Heart right ventricle (tissue), 16 donors: Measurements from ENCODE around the gene CCDC50. TPM values are rescaled to one million over a fixed set of nuclear protein-coding genes. Genes with fewer than 3 reads are reported as not detected.
A peak's percentile ranks its signal among the peaks of the same experiment; 100 is the strongest.

Experiments used
- ATAC-seq, 8 donors: fragments of 200-7000 bp; cut with Tn5 transposase; one replicate each; pipeline ENCODE4 v1.9.1; 2020; ENCODE audit warnings: mild to moderate bottlenecking in 8 of 8, moderate library complexity in 8 of 8, moderate number of reproducible peaks in 1 of 8
- DNase-seq, 2 donors: peaks; one replicate each; pipeline ENCODE4 v3.0.0-alpha.2; 2020
- H3K27ac ChIP-seq, 10 donors: fragments of 200-600 bp; sonication (generic) in 2 of 10; one replicate each; pipeline versions ENCODE4 v1.5.0 to v1.8.0; 2020 to 2022; ENCODE audit warnings: mild to moderate bottlenecking in 3 of 10
- H3K27me3 ChIP-seq, 7 donors: fragments of 200-600 bp; one replicate each; pipeline ENCODE4 v1.8.0; 2021 to 2022; ENCODE audit warnings: mild to moderate bottlenecking in 2 of 7
- H3K36me3 ChIP-seq, 9 donors: fragments of 200-600 bp; sonication (generic) in 1 of 9; one replicate each; pipeline versions ENCODE4 v1.5.0 to v1.8.0; 2020 to 2022; ENCODE audit warnings: mild to moderate bottlenecking in 2 of 9
- H3K4me1 ChIP-seq, 9 donors: fragments of 200-600 bp; sonication (generic) in 1 of 9; one replicate each; pipeline versions ENCODE4 v1.5.0 to v1.8.0; 2020 to 2022; ENCODE audit warnings: mild to moderate bottlenecking in 4 of 9
- H3K4me3 ChIP-seq, 10 donors: fragments of 200-600 bp; sonication (generic) in 2 of 10; one replicate each; pipeline versions ENCODE4 v1.5.0 to v1.8.0; 2020 to 2022; ENCODE audit warnings: mild to moderate bottlenecking in 7 of 10, moderate library complexity in 2 of 10
- H3K9me3 ChIP-seq, 11 donors: fragments of 200-600 bp in 10 of 11; sonication (generic) in 2 of 11; one replicate each; pipeline versions ENCODE4 v1.5.0 to v1.8.0; 2013 to 2022; ENCODE audit warnings: mild to moderate bottlenecking in 2 of 11, control low read depth in 1 of 11, moderate library complexity in 1 of 11
- WGBS, 2 donors: extraction: QIAGEN DNeasy Blood & Tissue Kit; methylation state at CpG; one replicate each; pipeline ENCODE4 v1.1.7; 2013; ENCODE audit warnings: inconsistent platforms in 1 of 2; 5-methylcytosine and 5-hydroxymethylcytosine counted together
- intact Hi-C, 10 donors: fragments of 100-400 bp; cut with DNase I; formaldehyde crosslinking; loops; one replicate each; pipeline versions ENCODE4 v1.11.1 to v1.14.2; 2022
- polyA plus RNA-seq, 2 donors: library from polyadenylated mRNA; stranded (reverse); fragments of 200-250 nt; gene quantifications; one replicate each; pipeline ENCODE4 v1.2.3, GENCODE V29; 2013
- total RNA-seq, 10 donors: library from RNA; stranded (reverse); fragmentation: NEBNext Ultra II Directional in 3 of 10; extraction: Animal tissue kit (Norgen Biotek cat#: 25700) in 3 of 10; gene quantifications; one replicate each; pipeline versions ENCODE4 v1.2.1 to v1.2.4, GENCODE V29; 2021 to 2023
- TF ChIP-seq, protein P1 (sequence below), 9 donors: fragments of 200-600 bp; sonication (generic) in 2 of 9; IDR thresholded peaks; one replicate each; pipeline versions ENCODE4 v1.5.0 to v1.8.0; 2021 to 2022; ENCODE audit warnings: antibody characterized with exemption in 9 of 9, mild to moderate bottlenecking in 5 of 9, moderate library complexity in 1 of 9
- donor health status: Arrhythmogenic right ventricular cardiomyopathy.
- donor health status: ischemic (EF 13 %, LVEDD 7.1; RV severe dilation, severe dysfunction).
- donor health status: healthy with polysubstance abuse.
- donor health status: DM: no; HTN: yes; CAD: no.
- donor health status: DM: no; HTN: no; CAD: no.
- donor health status: ischemic (EF 25% LVEDD 6.9; RV normal size, moderate dysfunction).
- donor health status: ischemic (EF 25% LVEDD 5.7; RV mildly dilated, moderate dysfunction).
- donor health status: healthy.
- donor health status: DM: yes; HTN: yes; CAD: no.
- donor health status: Ischemic cardiomyopathy.
- donor health status: ischemic (EF 35%, LVEDD 5.7; RV mildly dilated, moderate dysfunction).
- donor health status: nonischemic (EF 11% LVEDD 7.7; RV severe dilation, severe dysfunction).
- donor health status: DM: yes; HTN: yes; CAD: no.
- donor health status: PGD.
- donor health status: ischemic (EF 29% LVEDD 5.4; RV normal size, mild dysfunction).
- donor health status: nonischemic (EF 23%, LVEDD 6.1; RV moderate dilation, normal function).

Gene CCDC50
- total and polyA plus RNA-seq, 12 donors = 14.3 to 58.8 (median 51.0) TPM

DNA sequence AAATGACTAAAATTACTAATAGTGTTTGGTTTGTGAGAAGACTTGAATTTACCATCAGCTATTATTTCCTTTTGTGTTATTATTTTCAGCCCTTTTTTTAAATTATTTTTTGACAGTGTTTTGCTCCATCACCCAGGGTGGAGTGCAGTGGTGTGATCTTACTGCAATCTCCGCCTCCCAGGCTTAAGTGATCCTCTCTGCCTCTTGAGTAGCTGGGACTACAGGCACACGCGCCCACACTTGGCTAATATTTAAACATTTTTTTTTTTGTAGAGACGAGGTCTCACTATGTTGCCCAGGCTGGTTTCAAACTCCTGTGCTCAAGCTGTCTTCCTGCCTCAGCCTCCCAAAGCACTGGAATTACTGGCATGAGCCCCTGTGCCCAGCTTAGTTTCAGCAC is 32.8 kb downstream of the CCDC50 start:
- DNase-seq (no peak), ATAC-seq (no peak)
- intact Hi-C loops = loop anchor here in 1 of 10 donors (5.0 kb wide), 1 partner anchor 35 kb away; the partner anchor contains the start of gene CCDC50
- H3K27ac ChIP-seq = no peak overlapping the region
- 79 to 80% methylated on average over 4 of the region's 4 CpGs for WGBS, 2 donors
- peaks cover 0 to 27% (median 15%) of the 10 kb centered on the region in 9 donors for H3K4me1 ChIP-seq
- TF ChIP-seq, protein P1, sequence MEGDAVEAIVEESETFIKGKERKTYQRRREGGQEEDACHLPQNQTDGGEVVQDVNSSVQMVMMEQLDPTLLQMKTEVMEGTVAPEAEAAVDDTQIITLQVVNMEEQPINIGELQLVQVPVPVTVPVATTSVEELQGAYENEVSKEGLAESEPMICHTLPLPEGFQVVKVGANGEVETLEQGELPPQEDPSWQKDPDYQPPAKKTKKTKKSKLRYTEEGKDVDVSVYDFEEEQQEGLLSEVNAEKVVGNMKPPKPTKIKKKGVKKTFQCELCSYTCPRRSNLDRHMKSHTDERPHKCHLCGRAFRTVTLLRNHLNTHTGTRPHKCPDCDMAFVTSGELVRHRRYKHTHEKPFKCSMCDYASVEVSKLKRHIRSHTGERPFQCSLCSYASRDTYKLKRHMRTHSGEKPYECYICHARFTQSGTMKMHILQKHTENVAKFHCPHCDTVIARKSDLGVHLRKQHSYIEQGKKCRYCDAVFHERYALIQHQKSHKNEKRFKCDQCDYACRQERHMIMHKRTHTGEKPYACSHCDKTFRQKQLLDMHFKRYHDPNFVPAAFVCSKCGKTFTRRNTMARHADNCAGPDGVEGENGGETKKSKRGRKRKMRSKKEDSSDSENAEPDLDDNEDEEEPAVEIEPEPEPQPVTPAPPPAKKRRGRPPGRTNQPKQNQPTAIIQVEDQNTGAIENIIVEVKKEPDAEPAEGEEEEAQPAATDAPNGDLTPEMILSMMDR (IDR thresholded peaks at IDR 0.05) = no peak
- no peaks in the 10 kb centered on the region for H3K9me3 ChIP-seq
- no peaks in the 10 kb centered on the region for H3K27me3 ChIP-seq
- H3K36me3 ChIP-seq = peaks cover 0 to 99% (median 12%) of the 10 kb centered on the region in 9 donors
- no peak overlapping the region for H3K4me3 ChIP-seq

DNA sequence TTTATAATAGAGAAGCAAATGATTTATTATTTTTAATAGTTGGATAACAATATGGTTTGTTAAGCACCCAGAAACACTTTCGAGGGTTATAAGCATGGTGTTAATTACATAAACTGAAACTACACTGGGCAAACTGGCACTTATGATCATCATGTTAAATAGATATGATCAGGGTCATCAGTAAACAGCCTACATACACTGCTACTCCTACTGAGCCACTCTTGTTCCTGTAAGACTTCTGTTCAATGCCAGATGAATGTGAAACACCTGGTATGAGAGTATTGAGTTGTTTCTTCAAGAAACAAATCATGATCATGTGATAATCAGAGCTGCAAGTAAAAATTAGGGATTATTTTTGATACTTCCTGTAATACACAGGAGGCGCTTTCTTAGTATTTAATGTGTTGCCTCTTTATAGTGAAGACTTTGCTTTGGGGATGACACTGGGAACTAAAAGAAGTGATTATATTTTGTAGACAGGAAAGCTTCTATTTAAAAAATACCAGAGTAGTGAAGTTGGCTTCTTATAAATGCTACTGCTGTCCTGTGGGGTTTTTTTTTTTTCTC is 33.4 kb downstream of the CCDC50 start:
- WGBS, 2 donors = 90 to 97% methylated on average over 2 of the region's 2 CpGs
- Histone ChIP-seq H3K9me3 (no peaks in the 10 kb centered on the region), H3K27ac (no peak overlapping the region), H3K4me1 (peaks cover 0 to 26% (median 12%) of the 10 kb centered on the region in 9 donors), H3K27me3 (no peaks in the 10 kb centered on the region), H3K36me3 (peaks cover 0 to 99% (median 12%) of the 10 kb centered on the region in 9 donors), H3K4me3 (no peak overlapping the region)
- DNase-seq = no peak
- intact Hi-C loops = loop anchor here in 1 of 10 donors (5.0 kb wide), 1 partner anchor 35 kb away; the partner anchor contains the start of gene CCDC50
- ATAC-seq = no peak
- TF ChIP-seq, protein P1 (IDR thresholded peaks at IDR 0.05) = no peak

DNA sequence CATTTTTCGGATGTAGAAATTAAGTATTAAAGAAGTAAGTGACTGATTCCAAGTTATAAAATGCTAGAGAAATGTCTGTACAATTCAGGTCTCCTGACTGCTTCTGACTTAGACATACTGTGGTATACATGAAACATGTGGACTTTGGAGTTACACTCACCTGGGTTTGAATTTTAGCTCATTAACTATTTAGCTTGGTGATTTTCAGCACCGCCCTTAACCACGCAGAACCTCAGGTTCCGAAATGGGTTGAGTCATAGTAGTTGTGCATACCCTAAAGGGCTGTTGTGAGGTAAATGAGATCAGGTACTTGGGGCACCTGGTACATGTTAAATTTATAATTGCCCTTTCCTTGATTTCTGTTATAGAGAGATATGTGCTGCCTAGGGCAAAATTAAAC is 34.0 kb downstream of the CCDC50 start:
- 96% methylated on average over 4 of the region's 4 CpGs for WGBS, 2 donors
- no peaks in the 10 kb centered on the region for H3K27me3 ChIP-seq
- peaks cover 0 to 20% (median 14%) of the 10 kb centered on the region in 9 donors for H3K4me1 ChIP-seq
- peaks cover 0 to 98% (median 12%) of the 10 kb centered on the region in 9 donors for H3K36me3 ChIP-seq
- DNase-seq (no peak), ATAC-seq (no peak)
- H3K9me3 ChIP-seq = no peaks in the 10 kb centered on the region
- no peak overlapping the region for H3K27ac ChIP-seq
- intact Hi-C loops = loop anchor here in 1 of 10 donors (5.0 kb wide), 1 partner anchor 36 kb away; the partner anchor contains the start of gene CCDC50
- no peak overlapping the region for H3K4me3 ChIP-seq
- TF ChIP-seq, protein P1 (IDR thresholded peaks at IDR 0.05) = no peak

DNA sequence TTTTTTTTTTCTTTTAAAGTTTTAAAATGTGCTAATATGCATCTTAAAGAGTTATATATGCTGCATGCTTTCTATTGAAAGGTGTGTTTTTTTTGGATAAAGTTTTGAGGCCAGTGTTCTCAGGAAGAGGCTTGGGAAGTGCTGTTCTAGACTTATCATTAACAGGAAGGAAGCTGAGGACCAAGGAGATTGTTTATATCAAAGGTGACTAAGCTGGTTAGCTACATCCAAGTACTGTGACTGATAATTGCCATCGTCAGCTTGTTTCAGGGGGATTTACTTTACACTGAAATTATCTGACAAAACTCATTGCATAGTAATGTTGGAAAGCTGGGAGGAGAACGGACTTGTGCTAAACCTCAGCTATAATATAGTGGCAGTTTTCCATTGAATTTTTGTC is 37.5 kb downstream of the CCDC50 start:
- H3K27ac ChIP-seq = peak overlapping the region in 8 of 10 donors; percentile 1 to 47 (median 32)
- WGBS, 2 donors = 48 to 49% methylated on average over 2 of the region's 2 CpGs
- peaks cover 0 to 98% (median 12%) of the 10 kb centered on the region in 9 donors for H3K36me3 ChIP-seq

More for the DNA sequence above, 37.5 kb downstream of the CCDC50 start:
- H3K4me1 ChIP-seq = peaks cover 0 to 25% (median 14%) of the 10 kb centered on the region in 9 donors
- TF ChIP-seq, protein P1 (IDR thresholded peaks at IDR 0.05) = no peak
- intact Hi-C loops = loop anchor here in 1 of 10 donors (5.0 kb wide), 1 partner anchor 34 kb away; the partner anchor contains the start of gene UTS2B
- no peaks in the 10 kb centered on the region for H3K27me3 ChIP-seq
- DNase-seq (no peak), ATAC-seq (peak in 7 of 8 donors; percentile 64 to 90 (median 79))
- no peak overlapping the region for H3K4me3 ChIP-seq
- no peaks in the 10 kb centered on the region for H3K9me3 ChIP-seq
